PC-9 (cell line): ENCODE data around the gene UGT1A5. TPM values are rescaled to one million over a fixed set of nuclear protein-coding genes. Genes with fewer than 3 reads are reported as not detected.

Experiments used
- BruUV-seq: library from RNA; stranded (reverse); fragments of 400-500 nt; replicated peaks from 2 replicates; lab custom pipeline; 2021; lab: Mats Ljungman, UMichigan
- CTCF ChIA-PET: fragments of 300-600 bp; sonication (Branson Sonifier 250); formaldehyde crosslinking; loops from one replicate; lab custom pipeline; 2022; ENCODE audit warnings: antibody characterized with exemption; lab: Charles Lee
- POLR2A ChIA-PET: fragments of 300-600 bp; sonication (Branson Sonifier 250); formaldehyde crosslinking; loops from one replicate; lab custom pipeline; 2022; ENCODE audit warnings: antibody characterized with exemption; ENCODE audit not compliant: unreplicated experiment; lab: Charles Lee
- DNase-seq, 2 experiments: peaks; one replicate each; pipeline versions ENCODE4 v3.0.0 to v3.0.0-alpha.2; 2015 to 2022; ENCODE audit warnings: mixed read lengths in 1 of 2
- H2AFZ ChIP-seq: fragments of 200-600 bp; sonication (generic); 2 replicates; pipeline ENCODE4 v1.8.1; 2017; ENCODE audit warnings: antibody characterized with exemption
- H3F3A ChIP-seq: fragments of 200-600 bp; sonication (generic); 2 replicates; pipeline ENCODE4 v1.8.1; 2017; ENCODE audit warnings: antibody characterized with exemption, mild to moderate bottlenecking, low read depth; ENCODE audit not compliant: insufficient read depth
- H3K27ac ChIP-seq: fragments of 200-600 bp; sonication (generic); 2 replicates; pipeline ENCODE4 v1.6.1; 2016; ENCODE audit warnings: mixed run types
- H3K27me3 ChIP-seq: fragments of 200-600 bp; sonication (generic); 2 replicates; pipeline ENCODE4 v1.6.1; 2016; ENCODE audit warnings: low read depth, mixed run types; ENCODE audit not compliant: insufficient read depth
- H3K36me3 ChIP-seq: fragments of 200-600 bp; sonication (generic); 2 replicates; pipeline ENCODE4 v1.6.1; 2016; ENCODE audit warnings: low read depth, mixed run types
- H3K4me1 ChIP-seq: fragments of 200-600 bp; sonication (generic); replicated peaks from 2 replicates; pipeline ENCODE4 v1.6.1; 2016; ENCODE audit warnings: mixed run types; ENCODE audit not compliant: insufficient read depth
- H3K4me2 ChIP-seq: fragments of 200-600 bp; sonication (generic); 2 replicates; pipeline ENCODE4 v1.6.1; 2017; ENCODE audit warnings: mixed run types
- H3K4me3 ChIP-seq: fragments of 200-600 bp; sonication (generic); 2 replicates; pipeline ENCODE4 v1.6.1; 2016; ENCODE audit warnings: mixed run types
- H3K79me2 ChIP-seq: fragments of 200-600 bp; sonication (generic); 2 replicates; pipeline ENCODE4 v1.6.1; 2017; ENCODE audit warnings: low read depth, mixed run types
- H3K9me2 ChIP-seq: fragments of 200-600 bp; sonication (generic); 2 replicates; pipeline ENCODE4 v1.8.1; 2017; ENCODE audit warnings: mild to moderate bottlenecking; ENCODE audit not compliant: insufficient read depth
- H3K9me3 ChIP-seq: fragments of 200-600 bp; sonication (generic); 2 replicates; pipeline ENCODE4 v1.8.1; 2016; ENCODE audit warnings: low read depth; ENCODE audit not compliant: insufficient read depth
- H4K20me1 ChIP-seq: fragments of 200-600 bp; sonication (generic); 2 replicates; pipeline ENCODE4 v1.8.1; 2017; ENCODE audit not compliant: insufficient read depth
- EZH2 ChIP-seq: fragments of 200-600 bp; sonication (generic); IDR thresholded peaks from 2 replicates; pipeline ENCODE4 v1.8.0; 2017; ENCODE audit warnings: antibody characterized with exemption, low read depth
- intact Hi-C: fragments of 100-400 bp; cut with micrococcal nuclease; formaldehyde crosslinking; loops from one replicate; pipeline ENCODE4 v1.10.0; 2022; ENCODE audit not compliant: unreplicated experiment
- total RNA-seq: library from RNA; stranded (reverse); gene quantifications from 2 replicates; pipeline ENCODE4 v1.2.3, GENCODE V29; 2021
- TF ChIP-seq, protein P1 (sequence below): fragments of 200-600 bp; sonication (generic); conservative IDR thresholded peaks from 2 replicates; pipeline ENCODE4 v1.6.1; 2017; ENCODE audit warnings: mixed run types, antibody characterized with exemption, mild to moderate bottlenecking, moderate library complexity

UGT1A5 gene
- total RNA-seq, 1 experiment from 2014 or later: 71.3 TPM

DNA sequence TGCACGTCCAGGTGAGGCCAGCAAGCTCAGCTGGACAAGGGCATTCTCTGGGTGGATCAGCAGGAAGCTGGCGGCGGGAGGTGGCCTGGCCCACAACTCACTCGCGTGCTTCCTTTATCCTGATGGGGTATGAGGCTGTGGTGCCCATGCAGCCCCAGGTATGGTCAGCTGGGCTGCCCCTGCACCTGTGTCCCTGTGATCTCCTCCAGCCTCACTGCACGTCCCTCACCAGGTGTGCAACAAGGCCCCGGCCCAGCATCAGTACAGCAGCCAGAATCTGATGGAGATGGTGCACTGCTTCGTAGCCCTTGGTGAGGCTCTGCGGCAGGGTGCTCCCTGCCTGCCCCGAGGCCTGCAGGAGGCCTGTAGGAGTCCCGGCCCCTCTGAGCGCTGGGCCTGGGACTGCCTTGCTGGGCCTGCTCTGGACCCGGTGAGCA is 83.0 kb downstream of the UGT1A5 start:
- no TSS peak for BruUV-seq
- no peak overlapping the region for H2AFZ ChIP-seq
- no peak for DNase-seq
- H3K4me3 ChIP-seq: no peak overlapping the region
- H3K27ac ChIP-seq: no peak overlapping the region
- intact Hi-C loops: no loop called here
- H3K79me2 ChIP-seq: no peaks in the 10 kb centered on the region
- H3K4me2 ChIP-seq: no peak overlapping the region
- TF ChIP-seq EZH2: no peak
- TF ChIP-seq, protein P1, sequence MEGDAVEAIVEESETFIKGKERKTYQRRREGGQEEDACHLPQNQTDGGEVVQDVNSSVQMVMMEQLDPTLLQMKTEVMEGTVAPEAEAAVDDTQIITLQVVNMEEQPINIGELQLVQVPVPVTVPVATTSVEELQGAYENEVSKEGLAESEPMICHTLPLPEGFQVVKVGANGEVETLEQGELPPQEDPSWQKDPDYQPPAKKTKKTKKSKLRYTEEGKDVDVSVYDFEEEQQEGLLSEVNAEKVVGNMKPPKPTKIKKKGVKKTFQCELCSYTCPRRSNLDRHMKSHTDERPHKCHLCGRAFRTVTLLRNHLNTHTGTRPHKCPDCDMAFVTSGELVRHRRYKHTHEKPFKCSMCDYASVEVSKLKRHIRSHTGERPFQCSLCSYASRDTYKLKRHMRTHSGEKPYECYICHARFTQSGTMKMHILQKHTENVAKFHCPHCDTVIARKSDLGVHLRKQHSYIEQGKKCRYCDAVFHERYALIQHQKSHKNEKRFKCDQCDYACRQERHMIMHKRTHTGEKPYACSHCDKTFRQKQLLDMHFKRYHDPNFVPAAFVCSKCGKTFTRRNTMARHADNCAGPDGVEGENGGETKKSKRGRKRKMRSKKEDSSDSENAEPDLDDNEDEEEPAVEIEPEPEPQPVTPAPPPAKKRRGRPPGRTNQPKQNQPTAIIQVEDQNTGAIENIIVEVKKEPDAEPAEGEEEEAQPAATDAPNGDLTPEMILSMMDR: no peak
- no peaks in the 10 kb centered on the region for H3F3A ChIP-seq
- ChIA-PET POLR2A (no interaction called here), CTCF (no interaction called here)
- no peaks in the 10 kb centered on the region for H3K27me3 ChIP-seq
- peaks cover under 1% of the 10 kb centered on the region; the same call in 1 of the 2 replicates for H3K4me1 ChIP-seq
- no peaks in the 10 kb centered on the region for H3K9me3 ChIP-seq
- no peaks in the 10 kb centered on the region for H4K20me1 ChIP-seq
- H3K36me3 ChIP-seq: no peaks in the 10 kb centered on the region
- no peaks in the 10 kb centered on the region for H3K9me2 ChIP-seq

DNA sequence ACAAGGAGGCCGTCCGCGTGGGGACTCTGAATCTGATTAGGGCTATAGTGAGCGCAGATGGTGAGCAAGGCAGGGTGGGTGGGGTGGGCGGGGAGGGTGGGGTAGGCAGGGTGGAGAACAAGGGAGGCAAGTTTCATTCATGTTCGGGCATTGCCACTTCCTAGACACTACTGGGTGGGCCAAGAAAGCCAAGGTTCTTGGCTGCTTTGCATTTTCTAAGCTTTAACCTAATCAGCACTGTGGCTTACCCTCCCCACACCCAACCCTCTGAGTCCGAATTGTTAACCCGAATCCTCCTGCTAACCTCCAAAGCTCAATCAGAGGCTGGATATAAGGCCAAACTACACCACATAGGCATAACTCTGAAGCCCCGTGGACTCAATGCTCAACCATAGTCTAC is 83.5 kb downstream of the UGT1A5 start:
- Histone ChIP-seq H3K9me3 (no peaks in the 10 kb centered on the region), H3K4me3 (no peak overlapping the region), H4K20me1 (no peaks in the 10 kb centered on the region), H3K27me3 (no peaks in the 10 kb centered on the region), H3K4me1 (peaks cover 6% of the 10 kb centered on the region), H3K9me2 (no peaks in the 10 kb centered on the region), H3K27ac (no peak overlapping the region), H3K36me3 (no peaks in the 10 kb centered on the region), H2AFZ (no peak overlapping the region), H3K4me2 (no peak overlapping the region), H3F3A (no peaks in the 10 kb centered on the region), H3K79me2 (no peaks in the 10 kb centered on the region)
- POLR2A ChIA-PET: no interaction called here
- intact Hi-C loops: no loop called here
- CTCF ChIA-PET: no interaction called here
- DNase-seq: no peak
- no TSS peak for BruUV-seq
- no peak for TF ChIP-seq EZH2
- TF ChIP-seq, protein P1: no peak

DNA sequence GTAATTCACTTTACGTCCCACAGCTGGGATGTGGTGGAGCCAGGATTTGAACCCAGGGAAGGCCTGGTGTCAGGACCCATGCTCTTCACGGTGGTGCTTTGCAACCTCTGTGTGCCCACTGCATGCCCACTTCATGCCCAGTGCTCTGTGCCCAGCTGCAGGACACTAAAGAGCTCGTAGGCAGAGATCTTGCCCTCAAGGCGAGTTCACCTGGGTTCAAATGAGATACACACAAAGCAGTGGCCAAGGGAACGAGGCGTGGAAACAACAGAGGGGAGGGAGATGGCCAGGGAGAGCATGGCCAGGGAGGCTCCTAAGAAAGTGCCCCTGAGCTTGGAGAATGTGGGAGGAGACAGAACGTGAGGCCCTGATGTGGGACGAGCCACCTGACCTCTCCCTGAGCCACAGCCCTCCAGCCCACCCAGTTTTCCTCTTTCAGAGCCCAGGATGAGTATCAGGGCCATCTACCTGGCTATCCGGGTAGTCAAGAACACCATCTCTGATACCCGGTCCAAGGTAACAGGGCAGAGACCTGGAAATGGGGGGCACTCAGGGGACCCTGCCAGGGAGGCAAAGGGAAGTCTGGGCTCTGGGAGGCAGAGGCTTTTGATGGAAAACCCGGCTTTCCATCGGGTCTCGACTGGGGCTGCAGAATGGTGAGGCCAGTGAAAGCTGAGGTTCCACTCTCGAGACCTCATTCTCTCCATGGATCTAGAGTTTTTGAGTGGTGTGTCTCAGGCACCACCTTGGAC is 85.8 kb downstream of the UGT1A5 start:
- Histone ChIP-seq H3K4me1 (peaks cover 7% of the 10 kb centered on the region), H2AFZ (no peak overlapping the region), H4K20me1 (no peaks in the 10 kb centered on the region), H3K27ac (no peak overlapping the region), H3K9me3 (no peaks in the 10 kb centered on the region), H3K36me3 (no peaks in the 10 kb centered on the region), H3K79me2 (no peaks in the 10 kb centered on the region), H3F3A (no peaks in the 10 kb centered on the region), H3K4me3 (no peak overlapping the region), H3K27me3 (no peaks in the 10 kb centered on the region), H3K9me2 (no peaks in the 10 kb centered on the region), H3K4me2 (no peak overlapping the region)
- intact Hi-C loops: no loop called here
- ChIA-PET POLR2A (no interaction called here), CTCF (no interaction called here)
- no TSS peak for BruUV-seq
- no peak for DNase-seq
- no peak for TF ChIP-seq EZH2
- TF ChIP-seq, protein P1: no peak
